K562 (cell line): ENCODE data around the gene HRC. TPM values are rescaled to one million over a fixed set of nuclear protein-coding genes. Genes with fewer than 3 reads are reported as not detected.
A peak's percentile ranks its signal among the peaks of the same experiment; 100 is the strongest.

Experiments
- CBX3 ChIP-seq, 2 experiments: IDR thresholded peaks; 1 replicate in 1 of 2; 2 replicates in 1 of 2; pipeline ENCODE4 v1.6.1; 2012; ENCODE audit warnings: inconsistent platforms in 2 of 2, low read length in 2 of 2, borderline replicate concordance in 1 of 2, control low read depth in 1 of 2
- CBX8 ChIP-seq: fragments of 200-600 bp; sonication (generic); IDR thresholded peaks from 2 replicates; pipeline ENCODE4 v1.6.1; 2012; ENCODE audit warnings: borderline replicate concordance, mixed run types, low read depth, mild to moderate bottlenecking, moderate library complexity, mixed read lengths, low read length, control low read depth, inconsistent platforms; ENCODE audit not compliant: poor library complexity, severe bottlenecking; ENCODE audit errors: extremely low read depth
- DPF2 ChIP-seq: fragments of 450-650 bp; IDR thresholded peaks from 2 replicates; pipeline ENCODE4 v1.6.1; 2016
- FOS ChIP-seq: IDR thresholded peaks from 3 replicates; pipeline ENCODE4 v1.6.1; 2011; ENCODE audit not compliant: insufficient read length; ENCODE audit errors: extremely low read depth
- FOXM1 ChIP-seq, 2 experiments: fragments of 450-650 bp in 1 of 2; sonication (generic) in 1 of 2; formaldehyde crosslinking in 1 of 2; IDR thresholded peaks; 2 replicates each; pipeline versions ENCODE4 v1.6.1 to v1.9.0; 2017 to 2022; ENCODE audit warnings: low read depth in 2 of 2, mild to moderate bottlenecking in 2 of 2, missing genetic modification reagents in 1 of 2, moderate library complexity in 1 of 2
- HDAC2 ChIP-seq: fragments of 450-650 bp; IDR thresholded peaks from 2 replicates; pipeline ENCODE4 v1.6.1; 2016; ENCODE audit warnings: mild to moderate bottlenecking
- HDAC8 ChIP-seq: fragments of 450-650 bp; IDR thresholded peaks from 2 replicates; pipeline ENCODE4 v1.6.1; 2016; ENCODE audit warnings: mild to moderate bottlenecking, missing genetic modification characterization, moderate library complexity, missing compliant biosample characterization
- HMG20A ChIP-seq: fragments of 450-650 bp; formaldehyde crosslinking; conservative IDR thresholded peaks from 2 replicates; pipeline ENCODE4 v1.4.0; 2020; ENCODE audit warnings: mild to moderate bottlenecking, mixed read lengths
- IRF1 ChIP-seq: sonication (generic); formaldehyde crosslinking; IDR thresholded peaks from 2 replicates; pipeline ENCODE4 v1.8.0; 2022; ENCODE audit warnings: missing genetic modification reagents, mild to moderate bottlenecking, borderline replicate concordance
- KLF10 ChIP-seq: fragments of 250-450 bp; sonication (Bioruptor Pico); IDR thresholded peaks from 2 replicates; pipeline ENCODE4 v1.6.1; 2021; ENCODE audit warnings: matching md5 sums
- MLX ChIP-seq, 2 experiments: fragments of 450-650 bp in 1 of 2; sonication (generic) in 1 of 2; formaldehyde crosslinking; conservative IDR thresholded peaks; 2 replicates each; pipeline versions ENCODE4 v1.4.0 to v1.8.1; 2020 to 2022; ENCODE audit warnings: mild to moderate bottlenecking in 1 of 2, missing genetic modification reagents in 1 of 2
- MXI1 ChIP-seq: IDR thresholded peaks from 2 replicates; pipeline ENCODE4 v1.6.1; 2011; ENCODE audit warnings: low read depth, mild to moderate bottlenecking, improper control_type of control experiment, low read length
- NFIX ChIP-seq: fragments of 250-450 bp; sonication (Bioruptor Pico); IDR thresholded peaks from 2 replicates; pipeline ENCODE4 v1.4.0; 2020; ENCODE audit warnings: low read depth, mild to moderate bottlenecking, moderate library complexity
- NFYB ChIP-seq: IDR thresholded peaks from 2 replicates; pipeline ENCODE4 v1.6.1; 2011; ENCODE audit warnings: mild to moderate bottlenecking, moderate library complexity; ENCODE audit not compliant: insufficient read length; ENCODE audit errors: extremely low read depth
- PHB2 ChIP-seq: fragments of 450-650 bp; IDR thresholded peaks from 2 replicates; pipeline ENCODE4 v1.6.1; 2017; ENCODE audit warnings: low read depth
- POLR2A ChIP-seq: fragments of 450-650 bp; conservative IDR thresholded peaks from 2 replicates; pipeline ENCODE4 v1.6.1; 2016
- RBM39 ChIP-seq: fragments of 200-400 bp; formaldehyde crosslinking; optimal IDR thresholded peaks from 2 replicates; pipeline ENCODE3; 2018; ENCODE audit warnings: low read depth, low read length
- TAF7 ChIP-seq: fragments of 450-650 bp; IDR thresholded peaks from 2 replicates; pipeline ENCODE4 v1.6.1; 2016; ENCODE audit warnings: missing genetic modification characterization, missing compliant biosample characterization
- ZBTB5 ChIP-seq: fragments of 450-650 bp; IDR thresholded peaks from 2 replicates; pipeline ENCODE4 v1.6.1; 2017; ENCODE audit warnings: antibody characterized with exemption
- ZNF212 ChIP-seq: fragments of 450-650 bp; formaldehyde crosslinking; IDR thresholded peaks from 2 replicates; pipeline ENCODE4 v1.4.0; 2020; ENCODE audit warnings: mild to moderate bottlenecking
- ZSCAN32 ChIP-seq: fragments of 450-650 bp; formaldehyde crosslinking; IDR thresholded peaks from 2 replicates; pipeline ENCODE4 v1.4.0; 2020; ENCODE audit warnings: mild to moderate bottlenecking, moderate library complexity
- polyA plus RNA-seq, 8 experiments: library from polyadenylated mRNA; depleted of rRNA in 4 of 8; stranded (reverse) in 5 of 8; unstranded in 3 of 8; fragments of >200 nt; fragmentation: Nextera tagmentation in 2 of 8; fragmentation: Illumina TruSeq in 1 of 8; extraction: Ambion mirVana in 2 of 8; extraction: Trizol in 1 of 8; gene quantifications; 2 replicates each; pipeline versions ENCODE4 v1.2.1 to v1.2.3, GENCODE V29; 2011 to 2014; ENCODE audit warnings: inconsistent platforms in 1 of 8, missing spikeins in 1 of 8
- total RNA-seq, 7 experiments: library from RNA; depleted of rRNA in 6 of 7; stranded (reverse); fragments of >200 nt in 6 of 7; fragmentation: Illumina TruSeq in 2 of 7; extraction: Trizol in 2 of 7; gene quantifications; 2 replicates each; pipeline versions ENCODE4 v1.2.1 to v1.2.3, GENCODE V29; 2011 to 2021; ENCODE audit warnings: low replicate concordance in 1 of 7
- TF ChIP-seq, protein P1 (sequence below): fragments of 250-450 bp; sonication (Bioruptor Pico); IDR thresholded peaks from 2 replicates; pipeline ENCODE4 v1.8.0; 2022; ENCODE audit warnings: inconsistent platforms, mild to moderate bottlenecking, moderate library complexity, borderline replicate concordance

HRC gene
- total and polyA plus RNA-seq, 9 of the 15 experiments (the other 6 are each of a cell fraction or from before 2014, with no cell fraction given): 0.66 to 18.7 (median 13.1) TPM

DNA sequence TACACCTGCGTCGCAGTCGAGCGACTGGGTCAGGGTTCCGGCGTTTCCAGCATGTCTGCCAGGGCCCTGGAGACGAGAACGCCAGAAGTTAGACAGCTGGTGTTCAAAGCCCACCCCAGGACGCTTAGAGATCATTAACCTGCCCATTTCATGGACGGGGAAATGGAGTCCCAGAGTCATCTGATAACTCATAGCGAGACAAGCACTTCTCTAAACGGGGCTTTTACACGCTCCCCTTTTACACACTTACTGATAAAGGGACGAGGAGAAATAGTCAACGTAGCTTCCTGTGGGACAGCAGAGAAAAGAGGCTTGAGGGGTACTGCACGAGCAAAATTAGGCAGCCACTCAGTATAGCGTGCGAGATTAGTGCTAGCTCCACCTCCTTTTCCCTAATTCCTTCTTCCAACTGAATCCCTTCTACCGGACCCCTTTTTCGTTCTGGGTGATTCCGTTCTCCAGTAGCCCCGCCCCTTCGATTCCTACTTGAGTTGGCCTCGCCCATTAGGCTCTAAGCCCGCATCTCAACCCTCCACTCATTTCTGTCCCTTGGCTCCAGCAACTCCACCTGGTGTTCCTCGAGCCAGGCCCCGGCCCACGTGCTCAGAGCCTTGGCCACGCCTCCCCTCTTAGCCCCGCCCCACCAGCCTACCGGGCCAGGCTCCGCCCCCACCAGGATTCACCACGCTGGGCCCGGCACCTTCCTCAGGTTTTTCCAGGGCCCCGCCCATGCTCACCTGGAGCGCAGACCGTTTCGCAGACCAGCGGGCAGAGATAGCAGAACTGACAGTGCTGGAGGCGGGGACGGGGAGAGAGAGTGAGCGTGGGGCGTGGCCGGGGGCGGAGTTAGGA, 3.7 kb downstream of the HRC start (continued):
- TF ChIP-seq ZBTB5 (no peak), ZNF212 (CRISPR knock-in tag) (no peak), NFIX (CRISPR knock-in tag) (no peak), POLR2A (peak; percentile 71), HDAC8 (tag) (no peak), CBX3 (IDR thresholded peaks at IDR 0.05; ENCODE audit: borderline replicate concordance in 1 of 2, low read length in 2 of 2) (0 out of 3 replicates have a peak, but pooled peaks of 1 of the 2 experiments have one; percentile 61), RBM39 (peak; percentile 22), DPF2 (peak; percentile 45; the same call in 1 of the 2 replicates), HMG20A (CRISPR knock-in tag) (no peak), PHB2 (no peak), FOS (no peak), NFYB (no peak), KLF10 (no peak), MLX (CRISPR knock-in tag; conservative IDR thresholded peaks at IDR 0.05) (no peak), MXI1 (peak; percentile 87; the same call in 1 of the 2 replicates), FOXM1 (IDR thresholded peaks at IDR 0.05; ENCODE audit: low read depth) (0 out of 2 replicates have a peak, but pooled peaks have one; percentile 10), FOXM1 (CRISPR knock-in tag; IDR thresholded peaks at IDR 0.05; ENCODE audit: low read depth) (no peak), TAF7 (tag) (no peak), CBX8 (no peak), IRF1 (CRISPR knock-in tag) (no peak), ZSCAN32 (CRISPR knock-in tag) (no peak), HDAC2 (peak; percentile 76)
- TF ChIP-seq, protein P1, sequence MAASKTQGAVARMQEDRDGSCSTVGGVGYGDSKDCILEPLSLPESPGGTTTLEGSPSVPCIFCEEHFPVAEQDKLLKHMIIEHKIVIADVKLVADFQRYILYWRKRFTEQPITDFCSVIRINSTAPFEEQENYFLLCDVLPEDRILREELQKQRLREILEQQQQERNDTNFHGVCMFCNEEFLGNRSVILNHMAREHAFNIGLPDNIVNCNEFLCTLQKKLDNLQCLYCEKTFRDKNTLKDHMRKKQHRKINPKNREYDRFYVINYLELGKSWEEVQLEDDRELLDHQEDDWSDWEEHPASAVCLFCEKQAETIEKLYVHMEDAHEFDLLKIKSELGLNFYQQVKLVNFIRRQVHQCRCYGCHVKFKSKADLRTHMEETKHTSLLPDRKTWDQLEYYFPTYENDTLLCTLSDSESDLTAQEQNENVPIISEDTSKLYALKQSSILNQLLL (CRISPR knock-in tag): no peak
